PC-9 (cell line): ENCODE measurements around the gene TMEM183A. TPM values are rescaled to one million over a fixed set of nuclear protein-coding genes. Genes with fewer than 3 reads are reported as not detected.
A peak's percentile ranks its signal among the peaks of the same experiment; 100 is the strongest.

ENCODE experiments used
- BruUV-seq: library from RNA; stranded (reverse); fragments of 400-500 nt; replicated peaks from 2 replicates; lab custom pipeline; 2021; lab: Mats Ljungman, UMichigan
- CTCF ChIA-PET: fragments of 300-600 bp; sonication (Branson Sonifier 250); formaldehyde crosslinking; loops from one replicate; lab custom pipeline; 2022; ENCODE audit warnings: antibody characterized with exemption; lab: Charles Lee
- POLR2A ChIA-PET: fragments of 300-600 bp; sonication (Branson Sonifier 250); formaldehyde crosslinking; loops from one replicate; lab custom pipeline; 2022; ENCODE audit warnings: antibody characterized with exemption; ENCODE audit not compliant: unreplicated experiment; lab: Charles Lee
- DNase-seq, 2 experiments: peaks; one replicate each; pipeline versions ENCODE4 v3.0.0 to v3.0.0-alpha.2; 2015 to 2022; ENCODE audit warnings: mixed read lengths in 1 of 2
- H2AFZ ChIP-seq: fragments of 200-600 bp; sonication (generic); 2 replicates; pipeline ENCODE4 v1.8.1; 2017; ENCODE audit warnings: antibody characterized with exemption
- H3F3A ChIP-seq: fragments of 200-600 bp; sonication (generic); 2 replicates; pipeline ENCODE4 v1.8.1; 2017; ENCODE audit warnings: antibody characterized with exemption, mild to moderate bottlenecking, low read depth; ENCODE audit not compliant: insufficient read depth
- H3K27ac ChIP-seq: fragments of 200-600 bp; sonication (generic); 2 replicates; pipeline ENCODE4 v1.6.1; 2016; ENCODE audit warnings: mixed run types
- H3K27me3 ChIP-seq: fragments of 200-600 bp; sonication (generic); 2 replicates; pipeline ENCODE4 v1.6.1; 2016; ENCODE audit warnings: low read depth, mixed run types; ENCODE audit not compliant: insufficient read depth
- H3K36me3 ChIP-seq: fragments of 200-600 bp; sonication (generic); 2 replicates; pipeline ENCODE4 v1.6.1; 2016; ENCODE audit warnings: low read depth, mixed run types
- H3K4me1 ChIP-seq: fragments of 200-600 bp; sonication (generic); replicated peaks from 2 replicates; pipeline ENCODE4 v1.6.1; 2016; ENCODE audit warnings: mixed run types; ENCODE audit not compliant: insufficient read depth
- H3K4me2 ChIP-seq: fragments of 200-600 bp; sonication (generic); 2 replicates; pipeline ENCODE4 v1.6.1; 2017; ENCODE audit warnings: mixed run types
- H3K4me3 ChIP-seq: fragments of 200-600 bp; sonication (generic); 2 replicates; pipeline ENCODE4 v1.6.1; 2016; ENCODE audit warnings: mixed run types
- H3K79me2 ChIP-seq: fragments of 200-600 bp; sonication (generic); 2 replicates; pipeline ENCODE4 v1.6.1; 2017; ENCODE audit warnings: low read depth, mixed run types
- H3K9me2 ChIP-seq: fragments of 200-600 bp; sonication (generic); 2 replicates; pipeline ENCODE4 v1.8.1; 2017; ENCODE audit warnings: mild to moderate bottlenecking; ENCODE audit not compliant: insufficient read depth
- H3K9me3 ChIP-seq: fragments of 200-600 bp; sonication (generic); 2 replicates; pipeline ENCODE4 v1.8.1; 2016; ENCODE audit warnings: low read depth; ENCODE audit not compliant: insufficient read depth
- H4K20me1 ChIP-seq: fragments of 200-600 bp; sonication (generic); 2 replicates; pipeline ENCODE4 v1.8.1; 2017; ENCODE audit not compliant: insufficient read depth
- EZH2 ChIP-seq: fragments of 200-600 bp; sonication (generic); IDR thresholded peaks from 2 replicates; pipeline ENCODE4 v1.8.0; 2017; ENCODE audit warnings: antibody characterized with exemption, low read depth
- intact Hi-C: fragments of 100-400 bp; cut with micrococcal nuclease; formaldehyde crosslinking; loops from one replicate; pipeline ENCODE4 v1.10.0; 2022; ENCODE audit not compliant: unreplicated experiment
- total RNA-seq: library from RNA; stranded (reverse); gene quantifications from 2 replicates; pipeline ENCODE4 v1.2.3, GENCODE V29; 2021
- TF ChIP-seq, protein P1 (sequence below): fragments of 200-600 bp; sonication (generic); conservative IDR thresholded peaks from 2 replicates; pipeline ENCODE4 v1.6.1; 2017; ENCODE audit warnings: mixed run types, antibody characterized with exemption, mild to moderate bottlenecking, moderate library complexity

The TMEM183A gene
- total RNA-seq, 1 experiment from 2014 or later = 53.5 TPM

DNA sequence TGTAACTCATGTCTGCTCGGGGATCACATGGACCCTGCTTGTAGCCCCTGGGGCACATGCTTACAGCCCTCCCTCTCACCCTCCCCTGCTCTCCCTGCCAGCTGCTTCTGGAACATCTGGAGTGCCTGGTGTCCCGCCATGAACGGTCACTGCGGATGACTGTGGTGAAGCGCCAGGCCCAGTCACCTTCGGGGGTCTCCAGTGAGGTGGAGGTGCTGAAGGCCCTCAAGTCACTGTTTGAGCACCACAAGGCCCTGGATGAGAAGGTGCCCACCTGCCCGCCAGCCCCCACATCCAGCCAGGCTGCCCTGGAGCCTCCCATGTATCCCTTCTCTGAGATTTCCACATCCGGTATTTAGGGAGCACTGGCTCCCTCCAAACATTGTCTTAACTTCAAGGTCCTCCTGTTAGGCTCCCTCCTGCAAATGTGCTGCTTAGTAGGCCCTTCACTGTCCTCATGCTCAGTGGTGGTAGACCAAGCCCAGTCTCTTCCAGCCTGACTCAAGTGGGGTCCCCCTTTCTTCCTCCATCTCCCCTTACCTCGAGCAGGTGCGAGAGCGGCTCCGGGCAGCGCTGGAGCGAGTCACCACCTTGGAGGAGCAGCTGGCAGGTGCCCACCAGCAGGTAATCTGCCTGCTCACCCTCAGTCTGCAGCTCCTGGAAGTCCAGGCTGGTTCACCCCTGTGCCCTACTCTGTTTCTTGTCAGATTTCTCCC lies 36.8 kb downstream of the TMEM183A start:
- no peaks in the 10 kb centered on the region for H3K36me3 ChIP-seq
- H3F3A ChIP-seq = no peaks in the 10 kb centered on the region
- intact Hi-C loops = no loop called here
- no peaks in the 10 kb centered on the region for H3K79me2 ChIP-seq
- H3K9me3 ChIP-seq = no peaks in the 10 kb centered on the region
- 0 out of 2 replicates have a peak, but pooled peaks cover 4% of the 10 kb centered on the region for H3K4me1 ChIP-seq
- ChIA-PET POLR2A (no interaction called here), CTCF (no interaction called here)
- DNase-seq = no peak
- no peak overlapping the region for H3K27ac ChIP-seq
- no peak for TF ChIP-seq EZH2
- TF ChIP-seq, protein P1, sequence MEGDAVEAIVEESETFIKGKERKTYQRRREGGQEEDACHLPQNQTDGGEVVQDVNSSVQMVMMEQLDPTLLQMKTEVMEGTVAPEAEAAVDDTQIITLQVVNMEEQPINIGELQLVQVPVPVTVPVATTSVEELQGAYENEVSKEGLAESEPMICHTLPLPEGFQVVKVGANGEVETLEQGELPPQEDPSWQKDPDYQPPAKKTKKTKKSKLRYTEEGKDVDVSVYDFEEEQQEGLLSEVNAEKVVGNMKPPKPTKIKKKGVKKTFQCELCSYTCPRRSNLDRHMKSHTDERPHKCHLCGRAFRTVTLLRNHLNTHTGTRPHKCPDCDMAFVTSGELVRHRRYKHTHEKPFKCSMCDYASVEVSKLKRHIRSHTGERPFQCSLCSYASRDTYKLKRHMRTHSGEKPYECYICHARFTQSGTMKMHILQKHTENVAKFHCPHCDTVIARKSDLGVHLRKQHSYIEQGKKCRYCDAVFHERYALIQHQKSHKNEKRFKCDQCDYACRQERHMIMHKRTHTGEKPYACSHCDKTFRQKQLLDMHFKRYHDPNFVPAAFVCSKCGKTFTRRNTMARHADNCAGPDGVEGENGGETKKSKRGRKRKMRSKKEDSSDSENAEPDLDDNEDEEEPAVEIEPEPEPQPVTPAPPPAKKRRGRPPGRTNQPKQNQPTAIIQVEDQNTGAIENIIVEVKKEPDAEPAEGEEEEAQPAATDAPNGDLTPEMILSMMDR = no peak
- H4K20me1 ChIP-seq = no peaks in the 10 kb centered on the region
- H2AFZ ChIP-seq = no peak overlapping the region
- H3K4me3 ChIP-seq = no peak overlapping the region
- no TSS peak for BruUV-seq
- no peaks in the 10 kb centered on the region for H3K27me3 ChIP-seq
- H3K4me2 ChIP-seq = no peak overlapping the region
- H3K9me2 ChIP-seq = no peaks in the 10 kb centered on the region

DNA sequence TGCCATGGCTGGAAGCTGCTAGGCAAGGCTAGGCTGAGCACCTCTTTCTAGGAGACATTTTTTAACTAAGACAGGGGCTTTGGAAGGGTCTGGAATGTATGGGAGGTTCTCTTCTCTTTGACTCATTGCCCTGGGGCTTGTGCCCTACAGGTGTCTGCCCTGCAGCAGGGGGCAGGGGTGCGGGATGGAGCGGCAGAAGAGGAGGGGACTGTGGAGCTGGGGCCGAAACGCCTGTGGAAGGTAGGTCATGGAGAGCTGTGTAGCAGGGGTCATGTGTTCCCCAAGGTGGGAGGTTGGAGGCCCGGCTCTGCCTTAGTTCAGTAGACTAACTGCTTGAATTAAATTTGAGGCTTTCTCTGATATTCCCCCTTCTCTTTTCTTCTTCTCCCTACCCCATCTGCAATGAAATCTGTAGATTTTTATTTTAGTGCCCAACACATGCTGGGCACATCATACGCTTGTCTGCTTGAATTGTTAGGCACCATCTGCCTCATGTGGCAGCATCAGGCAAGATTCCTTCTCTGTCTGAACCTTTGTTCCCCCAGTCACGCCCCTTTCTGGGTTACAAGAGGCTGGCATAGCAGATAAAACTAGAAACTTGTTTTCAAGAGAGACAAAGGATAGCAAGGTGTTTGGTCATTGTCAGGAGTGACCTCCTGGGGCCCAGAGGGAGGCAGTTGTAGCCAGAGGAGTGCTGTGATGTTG lies 37.5 kb downstream of the TMEM183A start:
- no peak overlapping the region for H3K4me3 ChIP-seq
- no peaks in the 10 kb centered on the region for H3K9me3 ChIP-seq
- H3K27me3 ChIP-seq = no peaks in the 10 kb centered on the region
- H3K4me1 ChIP-seq = 0 out of 2 replicates have a peak, but pooled peaks cover 4% of the 10 kb centered on the region
- TF ChIP-seq, protein P1 = no peak
- TF ChIP-seq EZH2 = no peak
- intact Hi-C loops = no loop called here
- no peaks in the 10 kb centered on the region for H4K20me1 ChIP-seq
- POLR2A ChIA-PET = no interaction called here
- BruUV-seq = no TSS peak
- H3K79me2 ChIP-seq = no peaks in the 10 kb centered on the region
- H3K9me2 ChIP-seq = no peaks in the 10 kb centered on the region
- H3K27ac ChIP-seq = no peak overlapping the region
- no peaks in the 10 kb centered on the region for H3K36me3 ChIP-seq
- no peaks in the 10 kb centered on the region for H3F3A ChIP-seq
- no peak overlapping the region for H2AFZ ChIP-seq
- CTCF ChIA-PET = no interaction called here
- peak in 1 of 2 experiments; percentile 30 for DNase-seq
- H3K4me2 ChIP-seq = no peak overlapping the region

DNA sequence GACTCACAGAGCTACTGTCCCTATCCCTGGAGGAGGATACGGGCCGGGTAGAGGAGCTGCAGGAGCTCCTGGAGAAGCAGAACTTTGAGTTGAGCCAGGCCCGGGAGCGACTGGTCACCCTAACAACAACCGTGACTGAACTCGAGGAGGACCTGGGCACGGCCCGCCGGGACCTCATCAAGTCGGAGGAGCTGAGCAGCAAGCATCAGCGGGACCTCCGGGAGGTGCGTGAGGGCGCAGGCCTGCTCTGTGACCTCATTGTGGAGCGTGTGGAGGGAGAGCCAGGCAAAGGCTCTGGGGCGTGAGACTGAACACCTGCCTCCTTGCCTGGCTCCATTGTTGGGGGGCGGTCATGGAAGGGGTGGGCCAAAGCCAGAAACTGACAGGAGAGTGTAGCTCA lies 38.2 kb downstream of the TMEM183A start:
- Histone ChIP-seq H3K27ac (no peak overlapping the region), H3K9me3 (no peaks in the 10 kb centered on the region), H3K4me3 (no peak overlapping the region), H3K4me1 (0 out of 2 replicates have a peak, but pooled peaks cover 4% of the 10 kb centered on the region), H3K36me3 (no peaks in the 10 kb centered on the region), H2AFZ (no peak overlapping the region), H3F3A (no peaks in the 10 kb centered on the region), H3K27me3 (no peaks in the 10 kb centered on the region), H3K79me2 (no peaks in the 10 kb centered on the region), H3K9me2 (no peaks in the 10 kb centered on the region), H4K20me1 (no peaks in the 10 kb centered on the region), H3K4me2 (no peak overlapping the region)
- TF ChIP-seq, protein P1 = no peak
- no peak for TF ChIP-seq EZH2
- intact Hi-C loops = no loop called here
- ChIA-PET POLR2A (no interaction called here), CTCF (interaction anchor here (0.5 kb wide), 1 partner anchor 221 kb away, joined by 5 read pairs; no protein-coding TSS in a partner anchor)
- DNase-seq = peak in 1 of 2 experiments; percentile 26
- BruUV-seq = no TSS peak
